Fibroblast of upper back skin (primary cell): ENCODE results near the gene NOXA1.
"Not testable (repeated sequence)": the region's sequence is repeated elsewhere in the genome, so short reads cannot be mapped to it uniquely, and the experiment has no call there.

Experiments used
- DNase-seq: peaks from one replicate; pipeline ENCODE4 v3.0.0-alpha.2; 2013

Gene NOXA1

DNA sequence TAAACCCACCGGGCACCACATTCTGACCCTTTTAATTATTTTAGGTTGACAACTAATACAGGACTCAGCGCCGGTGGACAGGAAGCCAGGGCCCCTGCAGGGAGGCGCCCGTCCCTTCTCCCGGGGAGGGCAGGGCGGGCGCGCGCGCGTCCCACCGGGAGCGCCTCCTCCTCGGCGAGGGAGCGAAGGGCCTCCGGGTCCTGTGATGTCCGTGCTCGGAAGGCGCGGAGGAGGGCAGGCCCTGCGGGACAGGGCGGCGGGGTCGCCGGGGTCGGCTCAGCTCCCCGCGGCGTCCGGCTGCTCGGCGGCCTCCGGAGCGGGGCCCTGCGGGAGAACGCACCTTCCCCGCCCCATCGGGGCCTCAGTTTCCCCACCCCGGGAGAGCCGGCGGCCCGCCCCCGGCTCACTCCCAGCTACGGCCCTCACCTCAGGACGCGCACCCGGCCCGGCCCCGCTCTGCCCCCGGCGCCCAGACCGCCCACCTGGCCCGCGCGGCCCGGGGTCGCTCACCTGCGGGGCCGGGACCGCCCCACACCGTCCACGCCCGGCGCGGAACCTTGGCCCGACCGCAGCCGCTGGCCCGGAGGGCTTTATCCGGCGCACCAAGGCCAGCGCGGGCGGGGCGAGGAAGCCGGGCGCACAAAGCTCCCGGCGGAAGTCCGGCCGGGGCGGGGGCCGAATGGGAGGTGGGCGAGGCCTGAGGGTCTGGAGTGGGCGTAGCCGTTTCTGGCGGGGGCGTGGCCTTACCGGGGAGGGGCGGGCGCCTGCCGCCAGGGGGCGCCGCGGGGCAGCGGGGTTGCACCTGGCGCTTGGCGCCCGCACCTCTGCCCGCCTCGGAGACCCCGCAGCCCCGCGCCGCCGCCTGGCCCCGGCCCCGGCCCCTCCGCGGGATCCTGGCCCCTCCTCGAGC, at the start of gene NOXA1, which contains the start of gene EXD3:
Gene NOXA1 (plus strand): TSS at position 790 of the 910 bp plus-strand sequence. CDS start 137 bp downstream, outside the sequence.
Gene EXD3 (minus strand): TSS at position 559 of the 910 bp plus-strand sequence. CDS start 27,805 bp downstream, outside the sequence.
- DNase-seq, result peak; percentile 88

DNA sequence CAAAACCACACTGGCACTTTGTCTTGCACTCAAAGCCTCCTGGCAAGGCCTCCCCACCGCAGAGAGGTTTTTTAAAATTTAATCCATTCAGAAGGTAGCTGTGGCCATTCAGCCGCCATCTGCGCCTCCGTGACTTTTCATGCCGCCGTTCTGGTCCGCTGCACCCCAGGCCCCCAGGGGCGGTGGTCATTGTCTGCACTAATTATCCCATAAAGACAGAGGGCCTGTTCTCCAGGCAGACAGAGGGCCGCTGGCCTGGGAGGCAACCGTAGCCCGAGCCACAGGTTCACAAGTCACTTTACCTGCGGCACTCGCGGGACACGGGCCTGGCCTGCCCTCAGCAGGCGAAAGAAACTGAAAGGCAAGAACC, 49.6 kb upstream of the NOXA1 start:
- no peak for DNase-seq

GRCh38 chr9:137374131-137374845, 48.9 kb upstream of the NOXA1 start:
- no peak for DNase-seq

DNA sequence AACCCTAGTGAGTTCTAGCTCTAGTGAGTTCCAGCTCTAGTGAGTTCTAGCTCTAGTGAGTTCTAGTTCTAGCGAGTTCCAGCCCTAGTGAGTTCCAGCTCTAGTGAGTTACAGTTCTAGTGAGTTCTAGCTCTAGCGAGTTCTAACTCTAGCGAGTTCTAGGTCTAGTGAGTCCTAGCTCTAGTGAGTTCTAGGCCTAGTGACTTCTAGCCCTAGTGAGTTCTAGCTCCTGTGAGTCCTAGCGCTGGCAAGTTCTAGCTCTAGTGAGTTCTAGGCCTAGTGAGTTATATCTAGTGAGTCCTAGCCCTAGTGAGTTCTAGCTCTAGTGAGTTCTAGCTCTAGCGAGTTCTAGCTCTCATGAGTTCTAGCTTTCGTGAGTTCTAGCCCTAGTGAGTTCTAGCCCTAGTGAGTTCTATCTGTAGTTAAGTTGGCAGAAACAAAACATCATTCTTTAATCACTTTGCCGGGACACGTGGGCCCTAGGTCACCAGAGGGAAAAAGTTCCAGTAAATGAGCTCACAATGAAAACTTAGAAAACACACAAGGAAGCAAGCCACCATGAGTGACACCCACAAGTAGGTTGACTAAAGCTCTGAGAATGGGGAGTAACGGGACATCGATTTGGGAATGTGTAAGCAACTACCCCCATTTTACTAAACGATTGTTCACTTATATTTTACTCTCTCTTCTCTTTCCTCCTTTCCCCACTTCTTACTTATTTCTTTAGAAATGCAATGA, 47.7 kb upstream of the NOXA1 start:
- DNase-seq, result no peak

DNA sequence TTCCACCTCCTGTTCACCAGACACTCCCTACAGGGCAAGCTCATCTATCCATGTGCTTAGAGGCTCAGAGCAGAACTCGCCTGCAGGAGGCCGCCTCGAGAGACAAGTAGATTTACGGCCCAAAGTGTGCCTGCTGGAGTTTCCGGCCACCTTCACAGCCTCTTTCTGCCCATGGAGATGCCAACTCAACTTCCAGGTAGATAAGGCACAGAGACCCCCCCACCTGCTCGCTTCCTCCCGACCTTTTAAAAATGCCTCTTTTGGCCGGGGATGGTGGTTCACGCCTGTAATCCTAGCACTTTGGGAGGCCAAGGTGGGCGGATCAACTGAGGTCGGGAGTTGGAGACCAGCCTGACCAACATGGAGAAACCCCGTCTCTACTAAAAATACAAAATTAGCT, 46.8 kb upstream of the NOXA1 start:
- no peak for DNase-seq

DNA sequence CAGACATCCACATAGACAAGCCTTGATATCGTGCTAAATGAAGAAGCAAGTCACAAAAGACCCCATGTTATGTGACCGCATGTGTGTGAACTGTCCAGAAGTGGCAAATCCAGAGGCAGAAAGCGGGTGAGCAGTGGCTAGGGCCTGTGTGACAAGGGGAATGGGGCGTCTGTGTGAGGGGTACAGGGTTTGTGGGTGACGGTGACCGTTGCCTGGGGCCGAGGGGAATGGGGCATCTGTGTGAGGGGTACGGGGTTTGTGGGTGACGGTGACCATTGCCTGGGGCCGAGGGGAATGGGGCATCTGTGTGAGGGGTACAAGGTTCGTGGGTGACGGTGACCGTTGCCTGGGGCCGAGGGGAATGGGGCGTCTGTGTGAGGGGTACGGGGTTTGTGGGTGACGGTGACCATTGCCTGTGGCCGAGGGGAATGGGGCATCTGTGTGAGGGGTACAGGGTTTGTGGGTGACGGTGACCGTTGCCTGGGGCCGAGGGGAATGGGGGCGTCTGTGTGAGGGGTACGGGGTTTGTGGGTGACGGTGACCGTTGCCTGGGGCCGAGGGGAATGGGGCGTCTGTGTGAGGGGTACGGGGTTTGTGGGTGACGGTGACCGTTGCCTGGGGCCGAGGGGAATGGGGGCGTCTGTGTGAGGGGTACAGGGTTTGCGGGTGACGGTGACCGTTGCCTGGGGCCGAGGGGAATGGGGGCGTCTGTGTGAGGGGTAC, 44.3 kb upstream of the NOXA1 start:
- not testable (repeated sequence) for DNase-seq

DNA sequence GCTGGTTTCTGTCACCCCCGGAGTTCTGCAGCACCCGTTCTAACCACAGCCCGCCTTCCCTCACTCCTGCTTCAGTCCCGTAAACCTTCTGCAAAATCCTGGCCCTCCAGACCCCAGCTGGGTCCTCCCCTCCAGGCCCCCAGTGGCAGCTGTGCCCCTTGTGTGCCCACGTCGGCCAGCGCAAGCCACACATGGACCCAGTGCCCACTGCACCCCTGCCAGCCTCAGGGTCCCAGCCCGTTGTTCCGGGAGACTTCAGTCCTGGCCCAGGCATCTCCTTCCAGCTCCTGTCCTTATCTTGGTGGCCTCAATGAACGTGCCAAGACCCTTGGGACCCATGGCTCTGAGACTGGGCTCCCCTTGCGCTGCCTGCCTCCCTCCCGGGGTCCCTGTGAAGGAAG, 43.4 kb upstream of the NOXA1 start:
- no peak for DNase-seq

GRCh38 chr9:137380171-137380570, 43.0 kb upstream of the NOXA1 start:
- DNase-seq, result no peak

DNA sequence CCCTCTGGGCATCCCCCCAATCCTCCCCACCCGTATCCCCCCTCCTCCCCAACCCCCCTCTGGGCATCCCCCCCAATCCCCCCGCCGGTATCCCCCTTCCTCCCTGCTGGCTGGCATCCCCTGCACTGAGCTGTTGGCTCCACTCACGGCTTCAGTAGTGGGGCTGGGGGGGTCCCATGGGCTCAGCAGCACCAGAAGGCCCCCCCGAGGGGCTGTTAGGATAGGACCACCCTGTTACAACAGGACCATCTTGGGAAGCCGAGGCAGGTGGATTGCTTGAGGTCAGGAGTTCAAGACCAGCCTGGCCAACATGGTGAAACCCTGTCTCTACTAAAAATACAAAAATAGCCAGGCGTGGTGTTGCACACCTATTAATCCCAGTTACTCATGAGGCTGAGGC, 42.6 kb upstream of the NOXA1 start:
- DNase-seq, result no peak

DNA sequence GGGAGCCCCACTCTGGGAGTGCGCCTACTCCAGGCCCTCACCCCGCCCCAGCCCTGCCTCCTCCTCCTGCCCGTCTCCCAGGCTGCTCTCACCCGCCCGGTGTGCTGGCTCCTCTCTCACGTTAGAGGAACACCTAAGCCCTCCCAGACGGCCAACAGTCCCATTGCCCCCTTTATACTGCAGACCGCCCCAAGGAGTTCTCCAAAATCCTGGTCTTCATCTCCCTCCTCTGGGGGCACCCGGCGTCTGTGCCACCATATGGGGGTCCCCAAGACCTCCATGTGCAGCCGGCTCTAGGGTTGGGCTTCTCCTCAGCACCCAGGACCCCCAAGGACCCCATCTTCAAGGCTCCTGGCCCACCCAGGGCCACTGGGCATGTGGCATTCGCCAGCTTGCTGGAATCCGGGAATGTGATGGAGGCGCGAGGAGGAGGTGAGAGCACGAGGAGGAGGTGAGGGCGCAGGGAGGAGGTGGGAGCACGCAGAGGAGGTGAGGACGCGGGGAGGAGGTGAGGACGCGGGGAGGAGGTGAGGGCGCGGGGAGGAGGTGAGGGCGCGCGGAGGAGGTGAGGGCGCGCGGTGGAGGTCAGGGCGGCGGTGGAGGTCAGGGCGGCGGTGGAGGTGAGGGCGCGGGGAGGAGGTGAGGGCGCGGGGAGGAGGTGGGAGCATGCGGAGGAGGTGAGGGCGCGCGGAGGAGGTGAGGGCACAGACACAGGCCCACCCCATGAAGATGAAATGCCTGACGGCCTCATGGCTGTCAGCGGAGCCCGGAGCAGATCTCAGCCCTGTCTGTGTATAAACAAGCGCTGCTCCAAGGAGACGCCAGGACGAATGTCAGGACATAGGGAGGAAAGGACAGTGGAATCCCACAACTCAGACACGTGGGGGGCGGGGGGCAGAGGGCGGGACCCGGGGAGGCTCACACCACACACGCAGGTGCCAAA, 41.4 kb upstream of the NOXA1 start:
- DNase-seq, result no peak

DNA sequence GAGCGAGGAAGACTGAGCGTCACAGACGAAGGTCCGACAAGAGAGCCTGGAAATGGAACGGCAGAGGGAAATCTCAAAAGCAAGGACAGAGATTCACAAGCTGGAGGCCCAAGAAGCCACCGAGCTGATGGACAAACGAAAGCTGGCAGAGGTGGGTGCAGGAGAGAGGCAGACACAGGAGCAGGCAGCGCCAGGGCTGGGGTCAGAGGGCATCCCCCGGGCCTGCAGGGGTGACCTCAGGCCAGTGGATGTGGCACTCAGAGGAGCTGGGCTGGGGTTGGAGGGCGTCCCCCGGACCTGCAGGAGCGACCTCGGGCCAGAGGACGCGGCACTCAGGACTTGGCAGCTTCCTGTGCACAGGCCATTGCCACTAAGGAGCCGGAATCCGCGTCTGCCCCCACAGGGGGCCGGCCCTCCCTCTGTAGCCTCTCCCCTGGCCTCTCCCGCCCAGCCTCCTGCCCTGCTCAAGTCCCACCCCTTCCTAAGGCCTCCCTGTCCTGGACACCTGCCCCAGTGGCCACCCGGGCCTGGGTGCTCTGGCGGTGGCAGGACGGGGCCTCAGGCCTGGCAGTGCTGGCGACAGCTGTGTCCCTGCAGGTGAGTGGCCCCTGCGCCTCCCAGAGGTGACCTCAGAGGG, 40.6 kb upstream of the NOXA1 start:
- no peak for DNase-seq

DNA sequence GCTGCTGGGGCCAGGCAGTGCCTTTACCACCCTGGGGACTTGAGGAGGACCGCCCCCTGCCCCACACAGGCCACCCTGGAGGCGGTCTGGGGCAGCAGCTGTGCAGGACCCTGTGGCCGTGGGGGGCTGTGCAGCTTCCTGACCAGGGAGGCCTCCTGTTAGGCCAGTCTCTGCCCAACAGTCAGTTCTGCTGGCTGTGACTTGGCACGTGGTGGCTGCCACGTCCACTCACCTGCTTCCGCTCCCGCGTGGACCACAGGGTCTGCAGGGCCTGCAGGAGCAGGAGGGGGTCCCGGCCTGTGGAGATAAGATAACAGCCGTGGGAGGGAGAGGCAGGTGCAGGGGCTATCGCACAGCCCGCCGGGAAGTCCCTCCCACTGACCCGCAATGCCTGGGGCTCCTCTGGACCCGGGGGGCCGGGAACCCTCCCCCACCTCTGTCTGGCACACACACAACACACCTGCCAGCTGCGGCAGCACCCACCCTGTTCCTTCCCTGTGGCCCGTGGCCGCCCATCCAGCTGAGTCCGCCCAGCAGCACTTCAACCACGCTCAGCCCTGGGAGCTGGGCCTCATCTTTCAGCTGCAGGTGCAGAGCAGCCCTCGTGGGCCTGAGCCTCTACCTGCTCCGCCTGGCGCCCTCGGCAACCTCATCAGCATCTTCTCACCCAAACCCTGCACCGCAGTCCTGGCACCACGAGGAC, 40.0 kb upstream of the NOXA1 start:
- no peak for DNase-seq

GRCh38 chr9:137383784-137384756, 39.1 kb upstream of the NOXA1 start:
- no peak for DNase-seq

DNA sequence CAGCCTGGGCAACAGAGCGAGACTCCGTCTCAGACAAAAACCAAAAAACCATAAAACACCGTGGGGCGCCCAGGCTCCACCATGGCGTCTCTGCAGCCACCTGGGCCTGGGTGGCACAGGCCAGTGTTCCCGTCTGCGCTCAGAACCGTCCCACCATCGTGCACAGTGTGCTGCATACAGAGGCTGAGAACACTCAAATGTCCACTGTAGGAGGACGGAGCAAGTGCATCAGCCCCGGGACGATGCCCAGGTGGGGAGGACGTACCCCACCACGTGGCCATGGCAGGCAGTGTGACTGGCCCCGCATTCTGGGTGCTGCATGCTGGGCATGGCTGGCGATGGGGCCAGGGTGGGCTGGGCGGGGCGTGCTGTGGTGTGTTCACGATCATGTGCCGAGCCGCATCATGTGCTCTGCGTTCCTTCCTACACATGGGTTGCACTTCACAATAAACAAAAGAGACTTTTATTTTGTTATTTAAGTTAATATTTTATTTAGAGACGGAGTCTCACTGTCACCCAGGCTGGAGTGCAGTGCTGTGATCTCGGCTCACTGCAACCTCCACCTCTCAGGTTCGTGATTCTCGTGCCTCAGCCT, 38.0 kb upstream of the NOXA1 start:
- no peak for DNase-seq

DNA sequence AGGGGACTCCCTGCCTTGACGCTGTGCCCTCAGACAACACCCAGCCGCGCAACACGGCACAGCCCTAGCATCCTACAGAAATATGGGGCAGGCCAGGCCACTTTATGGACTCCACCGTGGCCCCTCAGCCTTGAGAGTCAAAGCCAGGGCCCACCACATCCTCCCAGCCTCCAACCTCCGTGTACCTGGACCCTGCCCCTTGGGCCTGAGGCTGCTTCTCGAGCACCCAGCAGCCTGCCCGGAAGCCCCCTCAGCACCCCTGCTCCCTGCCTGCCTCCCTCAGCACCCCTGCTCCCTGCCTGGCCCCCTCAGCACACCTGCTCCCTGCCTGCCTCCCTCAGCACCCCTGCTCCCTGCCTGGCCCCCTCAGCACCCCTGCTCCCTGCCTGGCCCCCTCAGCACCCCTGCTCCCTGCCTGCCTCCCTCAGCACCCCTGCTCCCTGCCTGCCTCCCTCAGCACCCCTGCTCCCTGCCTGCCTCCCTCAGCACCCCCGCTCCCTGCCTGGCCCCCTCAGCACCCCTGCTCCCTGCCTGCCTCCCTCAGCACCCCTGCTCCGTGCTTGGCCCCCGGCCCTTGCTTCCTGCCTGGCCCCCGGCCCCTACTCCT, 36.6 kb upstream of the NOXA1 start:
- not testable (repeated sequence) for DNase-seq

DNA sequence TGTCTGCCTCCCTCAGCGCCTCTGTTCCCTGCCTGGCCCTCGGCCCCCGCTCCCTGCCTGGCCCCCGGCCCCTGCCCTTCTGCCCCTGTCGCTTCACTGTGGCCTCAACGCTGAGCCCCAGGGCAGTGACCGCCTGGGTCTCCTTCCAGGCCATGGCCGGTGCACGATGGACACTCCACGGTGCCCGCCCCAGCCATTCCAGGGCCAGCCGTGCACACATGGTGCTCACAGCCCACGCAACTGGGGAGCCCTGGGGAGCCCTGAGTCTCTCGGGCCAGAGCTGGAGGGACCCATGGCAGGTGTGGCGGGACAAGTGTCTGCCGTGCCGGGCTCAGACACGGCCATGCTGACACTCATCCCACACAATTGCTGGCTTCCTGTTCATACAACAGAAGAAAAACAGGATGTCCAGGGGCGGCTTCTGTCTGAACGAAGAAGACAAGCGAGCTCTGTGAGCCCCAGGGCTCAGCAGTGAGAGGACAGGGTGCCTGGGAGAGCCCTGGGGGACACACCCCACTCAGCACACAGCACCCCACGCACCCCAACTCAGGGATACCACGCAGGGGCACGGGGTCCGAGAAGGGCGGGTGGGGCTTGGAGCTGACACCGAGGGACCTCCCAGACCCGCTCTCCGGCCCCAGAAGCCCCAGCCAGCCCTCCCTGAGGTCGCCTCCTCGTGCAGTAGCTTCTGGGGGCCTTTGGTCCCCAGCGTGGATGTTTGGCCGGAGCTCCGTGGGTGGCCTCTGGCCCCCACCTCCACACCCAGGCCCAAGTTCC, 35.9 kb upstream of the NOXA1 start:
- no peak for DNase-seq

DNA sequence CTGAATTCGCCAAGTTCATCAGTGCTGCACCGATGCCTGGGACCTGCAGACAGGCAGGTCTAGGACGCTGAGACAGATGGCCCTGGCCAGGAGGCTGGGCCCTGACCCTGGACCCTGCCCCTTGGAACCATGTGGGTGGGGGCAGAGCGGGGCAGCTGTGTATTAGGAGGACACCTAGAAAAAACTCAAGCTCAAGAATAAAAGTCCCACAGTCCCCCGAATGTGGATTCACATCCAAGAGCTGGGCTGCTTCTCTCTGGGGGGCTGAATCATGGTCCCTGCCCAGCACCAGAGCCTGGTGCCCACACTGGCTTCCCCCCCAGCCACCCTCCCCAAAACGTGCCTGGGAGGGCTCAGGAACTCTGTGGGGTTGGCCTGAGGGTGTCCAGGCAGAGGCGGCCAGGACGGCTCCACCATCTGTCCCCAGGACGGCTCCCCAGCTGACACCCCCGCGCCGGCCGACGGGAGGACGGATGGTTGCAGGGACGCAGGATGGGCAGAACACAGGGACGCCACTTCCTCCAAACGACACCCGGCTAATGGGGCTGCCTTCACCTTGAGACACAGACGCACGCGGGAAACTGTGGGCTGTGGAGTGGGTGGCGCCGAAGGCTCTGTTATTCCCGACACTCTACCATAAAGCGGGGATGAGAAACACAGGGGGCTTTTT, 35.2 kb upstream of the NOXA1 start:
- no peak for DNase-seq
